HG03558 (cell line): Measurements from ENCODE around the gene ORC6.

ENCODE experiments used
- ATAC-seq: cut with Tn5 transposase; IDR thresholded peaks from one replicate; pipeline ENCODE4 v1.9.1; 2021; ENCODE audit warnings: moderate number of reproducible peaks; ENCODE audit not compliant: unreplicated experiment; ENCODE audit errors: extremely low read depth

The ORC6 gene

DNA sequence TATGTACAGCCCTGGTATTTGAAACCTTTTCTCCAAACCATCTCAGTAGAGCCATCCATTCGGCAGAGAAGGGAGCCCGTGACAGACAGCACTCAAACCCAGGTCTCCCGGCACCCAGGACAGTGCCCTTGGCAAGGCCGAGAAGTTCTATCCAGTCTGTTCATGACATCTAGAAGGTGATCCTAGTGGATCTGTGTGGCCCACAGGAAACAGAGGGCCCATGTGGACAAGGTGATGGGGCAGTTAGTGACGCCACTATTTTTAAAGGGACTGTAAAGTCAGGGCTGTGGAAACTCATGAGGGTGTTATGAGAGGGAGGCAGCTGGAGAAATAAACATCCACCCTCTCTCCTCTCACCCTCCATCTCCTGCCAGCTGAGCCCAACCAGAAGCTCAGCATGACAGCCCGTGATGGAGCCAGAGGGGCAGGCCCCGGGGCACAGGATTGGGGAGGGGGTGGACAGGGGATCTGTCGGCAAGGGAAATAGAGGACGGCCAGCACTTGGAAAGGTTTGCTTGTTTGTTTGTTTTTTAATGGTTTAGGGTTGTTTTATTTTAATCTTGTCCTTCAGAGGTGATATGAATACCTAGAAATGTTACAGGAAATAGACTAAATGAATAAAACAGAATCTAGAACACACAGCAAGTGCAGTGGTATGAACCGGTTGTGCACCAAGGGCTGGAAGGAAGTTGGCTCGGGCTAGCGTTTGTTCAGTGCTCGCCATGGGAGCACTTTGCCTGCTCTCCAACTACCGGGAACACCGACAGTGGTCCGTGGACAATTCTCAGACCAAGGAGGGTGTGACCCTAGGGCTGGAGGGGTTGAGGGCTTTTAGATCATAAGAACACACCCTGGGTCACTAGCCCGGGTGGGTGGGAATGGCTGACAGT is 41.6 kb downstream of the ORC6 start:
- no peak for ATAC-seq

DNA sequence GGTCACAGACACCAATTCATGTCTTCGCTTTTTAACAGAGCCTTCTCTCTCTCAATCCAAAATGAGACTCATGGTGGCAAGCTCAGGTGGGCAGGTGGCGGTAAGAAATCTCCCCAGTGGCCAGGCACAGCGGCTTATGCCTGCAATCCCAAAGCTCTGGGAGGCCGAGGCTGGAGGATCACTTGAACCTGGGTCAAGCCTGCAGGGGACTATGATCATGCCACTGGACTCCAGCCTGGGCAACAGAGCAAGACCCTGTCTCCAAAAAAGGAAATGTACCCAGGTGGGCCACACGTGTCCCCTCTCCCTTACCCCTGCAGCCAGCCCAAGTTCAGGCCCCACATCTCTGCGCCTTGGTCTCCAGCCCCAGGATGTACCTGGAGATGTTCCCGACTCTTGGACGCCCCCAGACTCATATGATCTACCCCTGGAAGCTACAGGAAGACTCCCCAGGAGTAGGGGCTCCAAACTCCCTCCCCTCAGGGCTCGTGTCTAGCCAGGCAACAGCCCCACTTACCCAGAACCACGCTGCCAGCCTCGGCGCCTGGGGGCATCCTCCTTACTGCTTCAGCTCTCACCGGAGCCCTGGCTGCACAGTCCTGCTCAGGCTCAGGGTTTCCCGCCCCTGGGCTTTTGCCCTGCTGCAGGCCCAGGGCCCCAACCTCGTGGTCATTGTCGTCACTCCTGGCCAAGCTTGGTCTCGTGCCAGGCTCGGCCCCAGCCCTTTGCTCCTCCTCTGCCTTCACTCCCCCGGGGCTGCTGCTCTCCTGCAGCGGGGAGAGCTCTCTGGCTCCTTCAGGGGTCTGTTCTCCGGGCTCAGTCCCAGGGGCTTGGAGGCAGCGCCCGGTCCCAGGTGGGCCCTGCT is 42.5 kb downstream of the ORC6 start:
- ATAC-seq: no peak

DNA sequence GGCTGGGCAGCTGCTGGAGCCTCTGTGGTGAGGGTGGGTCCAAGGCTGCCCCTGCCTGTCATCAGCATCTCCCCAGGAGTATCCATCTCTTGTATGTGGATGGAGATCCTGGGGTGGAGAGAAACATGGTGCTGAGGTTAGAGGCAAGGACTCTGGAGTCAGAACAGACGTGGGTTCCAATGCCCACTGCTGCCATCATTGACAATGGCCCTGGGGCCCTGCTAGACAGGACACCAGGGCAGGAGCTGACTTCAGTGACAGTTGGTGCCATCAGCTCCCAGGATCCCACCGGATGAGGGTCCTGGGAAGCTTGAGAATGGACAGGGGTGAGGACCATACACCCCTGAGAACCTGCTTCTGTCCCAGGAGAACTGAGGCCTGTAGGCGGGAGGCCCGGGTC is 43.1 kb downstream of the ORC6 start:
- no peak for ATAC-seq

DNA sequence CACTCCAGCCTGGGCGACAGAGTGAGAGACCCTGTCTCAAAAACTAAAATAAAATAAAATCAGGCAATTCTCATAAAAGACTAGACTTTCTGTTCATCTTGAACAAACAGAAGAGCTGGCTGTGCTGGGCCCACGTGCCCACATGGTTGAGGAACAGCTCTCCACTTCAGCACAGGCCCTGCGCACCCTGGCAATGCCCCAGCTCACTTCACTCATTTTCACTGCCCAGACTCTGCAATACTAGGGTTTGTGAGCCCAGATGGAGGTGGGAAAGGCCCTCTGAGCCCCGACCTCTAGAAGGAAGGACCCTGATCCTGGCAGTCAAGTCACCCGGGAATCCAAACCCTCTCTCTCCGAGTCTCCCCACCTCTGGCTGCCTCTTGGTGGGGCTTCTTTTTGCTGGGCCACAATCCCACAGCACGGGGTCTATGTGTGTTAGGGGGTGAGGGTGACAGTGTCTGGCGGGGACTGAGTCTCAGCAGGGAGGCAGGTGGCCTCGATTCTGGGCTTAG is 43.9 kb downstream of the ORC6 start:
- ATAC-seq: no peak

DNA sequence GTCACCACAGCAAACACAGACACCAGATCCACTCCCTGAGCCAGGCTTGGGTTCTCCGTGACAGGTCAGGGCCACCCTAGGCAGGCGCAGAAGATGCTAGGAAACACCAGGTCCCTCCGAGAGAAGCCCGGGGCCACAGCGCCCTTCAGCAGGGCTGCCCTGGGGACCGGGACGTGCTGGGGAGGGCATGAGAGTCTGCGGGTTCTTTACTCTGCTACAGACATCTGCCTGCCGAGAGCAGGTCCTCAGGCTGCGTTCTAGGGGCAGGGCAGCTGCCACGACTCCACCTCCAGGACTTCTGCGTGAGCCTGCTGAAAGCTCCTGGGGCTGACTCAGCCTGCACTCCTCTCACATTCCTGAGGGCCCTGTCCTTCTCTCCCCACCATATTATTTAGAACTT is 47.2 kb downstream of the ORC6 start:
- ATAC-seq: no peak

DNA sequence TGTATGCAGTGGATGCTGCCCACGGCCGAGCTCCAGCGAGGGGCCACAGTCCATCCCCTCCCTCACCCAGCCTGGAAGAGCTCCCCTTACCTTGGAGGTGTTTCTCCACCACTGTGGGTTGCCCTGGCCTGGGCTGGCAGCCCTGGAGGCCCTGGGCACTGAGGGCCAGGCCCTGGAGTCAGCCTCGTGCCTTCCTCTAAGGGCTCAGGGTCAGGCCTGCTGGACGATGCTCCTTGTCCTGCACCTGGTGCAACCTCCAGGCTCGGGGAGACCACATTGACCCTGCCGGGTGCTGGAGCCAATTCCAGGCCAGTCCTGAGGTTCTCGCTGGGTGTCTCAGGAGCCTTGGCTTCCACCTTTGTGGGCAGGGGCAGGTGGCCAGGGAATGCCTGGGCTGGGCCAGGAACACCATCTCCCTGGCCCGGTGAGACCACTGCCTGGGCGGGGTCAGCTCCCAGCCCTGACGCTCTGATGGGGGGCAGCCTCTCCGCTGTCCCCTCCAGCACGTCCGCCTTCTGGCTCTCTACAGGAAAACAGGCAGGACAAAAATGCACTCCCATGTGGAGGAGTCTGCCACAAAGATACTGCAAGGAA is 48.3 kb downstream of the ORC6 start:
- no peak for ATAC-seq

DNA sequence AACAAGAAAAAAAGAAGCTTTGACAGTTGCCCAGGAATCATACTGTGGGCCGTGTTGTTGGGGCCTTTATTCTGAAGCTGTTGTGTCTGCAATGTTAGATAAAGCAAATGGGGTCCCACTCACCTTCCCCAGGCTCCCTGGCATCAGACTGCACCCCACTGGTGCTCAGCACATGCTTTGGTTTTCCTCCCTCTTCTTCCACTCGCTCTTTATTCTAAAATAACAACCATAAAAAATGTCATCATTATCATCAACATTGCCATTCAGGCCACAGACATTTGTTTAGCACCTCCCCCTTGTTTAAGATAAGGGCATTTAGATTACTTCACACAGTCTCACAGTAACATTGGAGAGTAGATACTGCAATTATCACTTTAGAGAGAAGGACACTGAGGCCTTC is 50.5 kb downstream of the ORC6 start:
- ATAC-seq: no peak

DNA sequence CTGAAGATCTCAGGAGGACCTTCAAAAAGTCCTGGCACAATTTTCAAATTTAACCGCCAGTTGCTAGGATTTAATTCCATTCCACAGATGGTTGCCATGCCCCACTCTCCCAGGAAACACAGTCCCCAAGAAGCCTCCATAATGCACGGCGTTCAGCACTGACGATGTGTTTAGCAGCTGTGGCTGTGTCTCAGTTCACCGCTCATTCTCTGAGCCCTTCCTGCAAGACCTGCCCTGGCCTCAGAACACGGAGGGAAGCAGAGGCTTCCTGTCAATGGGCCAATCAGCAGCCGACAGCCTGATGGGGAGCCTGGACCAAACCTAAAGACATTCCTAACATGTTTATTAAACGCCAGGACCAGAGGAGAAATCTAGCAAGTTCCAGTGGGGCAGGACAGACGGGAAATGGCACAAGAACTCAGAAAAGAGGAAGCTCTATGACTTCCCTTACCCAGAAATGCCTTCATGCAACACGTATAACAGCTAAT is 53.8 kb downstream of the ORC6 start:
- ATAC-seq: no peak

DNA sequence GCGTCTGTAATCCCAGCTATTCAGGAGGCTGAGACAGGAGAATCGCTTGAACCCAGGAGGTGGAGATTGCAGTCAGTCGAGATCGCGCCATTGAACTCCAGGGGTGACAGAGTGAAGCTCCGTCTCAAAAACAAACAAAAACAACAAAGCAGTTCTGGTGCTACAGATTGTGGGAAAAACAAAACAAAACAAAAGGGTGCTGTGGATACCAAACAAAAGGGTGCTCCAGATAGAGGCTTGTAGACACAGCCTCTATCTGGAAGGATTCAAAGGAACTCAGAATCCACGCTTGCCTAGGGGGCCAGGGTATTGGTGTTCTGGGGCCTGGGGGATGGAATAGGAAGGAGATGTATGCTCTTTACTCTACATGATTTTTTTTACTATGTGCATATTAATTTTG is 56.2 kb downstream of the ORC6 start:
- no peak for ATAC-seq

DNA sequence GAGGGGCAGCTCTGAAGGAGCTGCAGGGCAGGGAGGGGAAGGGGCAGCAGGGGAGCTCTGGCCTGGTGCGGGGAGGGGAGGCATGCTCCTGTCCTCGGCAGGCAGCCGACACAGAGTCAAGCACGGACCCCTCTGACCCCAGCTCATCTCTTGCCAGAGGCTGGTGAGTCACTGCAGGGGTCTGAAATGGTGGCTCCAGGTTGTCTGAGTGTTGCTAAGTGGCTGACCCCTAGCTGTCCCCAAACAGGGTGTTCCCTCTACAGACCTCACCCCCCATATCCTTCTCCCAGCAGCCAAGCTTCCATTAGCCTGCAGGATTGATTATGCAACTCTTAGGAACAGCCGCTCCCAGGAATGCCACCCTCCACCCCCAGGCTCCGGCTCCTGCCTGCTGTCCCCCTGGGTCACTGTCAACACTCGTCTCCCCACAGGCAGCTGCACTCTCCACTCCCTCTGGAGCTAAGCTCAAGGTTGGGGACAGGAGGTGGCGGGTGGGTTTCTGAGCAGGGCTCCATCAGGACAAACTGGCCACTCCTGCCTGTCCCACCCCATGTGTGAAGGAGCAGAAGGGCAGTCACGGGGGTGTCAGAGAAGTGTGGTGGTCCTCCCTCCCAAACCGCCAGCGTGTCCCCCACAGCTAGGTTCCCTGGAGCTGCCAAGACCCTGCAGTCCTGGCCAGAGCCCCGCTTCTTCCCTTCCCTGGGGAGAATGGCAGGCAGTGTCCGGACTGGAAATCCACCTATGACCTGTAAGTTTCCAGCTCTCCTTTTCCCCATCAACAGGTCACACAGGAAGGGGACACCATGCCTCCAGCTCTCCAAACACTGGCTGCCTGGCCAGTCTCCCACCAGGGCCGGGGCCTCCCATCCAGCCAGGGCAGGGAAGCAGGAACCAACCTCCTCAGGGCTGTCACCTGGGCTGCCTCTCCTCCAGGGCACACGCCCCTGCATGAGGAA is 57.6 kb downstream of the ORC6 start:
- ATAC-seq: no peak
